DOHH2 (cell line): ENCODE results near the gene RXRA.

ENCODE experiments used
- H3F3A ChIP-seq: fragments of 200-600 bp; sonication (generic), shearing (Covaris generic); 2 replicates; pipeline ENCODE4 v1.6.0; 2016; ENCODE audit warnings: antibody characterized with exemption, mild to moderate bottlenecking; ENCODE audit not compliant: control insufficient read depth, insufficient read depth
- H3K27ac ChIP-seq: fragments of 200-600 bp; sonication (generic); 2 replicates; pipeline ENCODE4 v1.5.1; 2014; ENCODE audit warnings: low read depth, mild to moderate bottlenecking, low read length, moderate library complexity
- H3K27me3 ChIP-seq: fragments of 200-600 bp; sonication (generic); 2 replicates; pipeline ENCODE4 v1.6.1; 2014; ENCODE audit warnings: mild to moderate bottlenecking, low read length, mixed read lengths; ENCODE audit not compliant: control insufficient read depth
- H3K36me3 ChIP-seq: fragments of 200-600 bp; sonication (generic); 2 replicates; pipeline ENCODE4 v1.6.1; 2014; ENCODE audit warnings: mild to moderate bottlenecking, low read length, moderate library complexity, mixed read lengths; ENCODE audit not compliant: control insufficient read depth
- H3K4me1 ChIP-seq: fragments of 200-600 bp; sonication (generic); 2 replicates; pipeline ENCODE4 v1.6.1; 2014; ENCODE audit warnings: mild to moderate bottlenecking, low read length, mixed read lengths; ENCODE audit not compliant: control insufficient read depth
- H3K4me2 ChIP-seq: fragments of 200-600 bp; sonication (generic); 2 replicates; pipeline ENCODE4 v1.6.0; 2014; ENCODE audit warnings: mild to moderate bottlenecking, low read length, moderate library complexity
- H3K4me3 ChIP-seq: fragments of 200-600 bp; sonication (generic); 2 replicates; pipeline ENCODE4 v1.5.1; 2014; ENCODE audit warnings: mild to moderate bottlenecking, low read length, mixed read lengths
- H3K79me2 ChIP-seq: fragments of 200-600 bp; sonication (generic); 2 replicates; pipeline ENCODE4 v1.6.1; 2014; ENCODE audit warnings: mild to moderate bottlenecking, low read length, mixed read lengths; ENCODE audit not compliant: control insufficient read depth
- H3K9me2 ChIP-seq: fragments of 200-600 bp; sonication (generic); replicated peaks from 2 replicates; pipeline ENCODE4 v1.6.1; 2014; ENCODE audit warnings: mild to moderate bottlenecking, low read length, mixed read lengths; ENCODE audit not compliant: control insufficient read depth
- H3K9me3 ChIP-seq: fragments of 200-600 bp; sonication (generic); 2 replicates; pipeline ENCODE4 v1.6.1; 2014; ENCODE audit warnings: antibody characterized with exemption, low read length, mixed read lengths; ENCODE audit not compliant: control insufficient read depth, insufficient read depth
- H4K20me1 ChIP-seq: fragments of 200-600 bp; sonication (generic); 2 replicates; pipeline ENCODE4 v1.6.0; 2014; ENCODE audit warnings: low read depth, mild to moderate bottlenecking, antibody characterized with exemption, low read length, moderate library complexity; ENCODE audit not compliant: control insufficient read depth, insufficient read depth
- EZH2phosphoT487 ChIP-seq: fragments of 200-600 bp; sonication (generic); IDR thresholded peaks from 2 replicates; pipeline ENCODE4 v1.6.1; 2017; ENCODE audit warnings: borderline replicate concordance, mild to moderate bottlenecking, antibody characterized with exemption, low read length, moderate library complexity, mixed read lengths
- TF ChIP-seq, protein P1 (sequence below): fragments of 200-600 bp; sonication (generic); IDR thresholded peaks from one replicate; pipeline ENCODE4 v1.5.1; 2014; ENCODE audit warnings: antibody characterized with exemption, mild to moderate bottlenecking, low read depth, low read length; ENCODE audit not compliant: poor library complexity, severe bottlenecking

The RXRA gene

DNA sequence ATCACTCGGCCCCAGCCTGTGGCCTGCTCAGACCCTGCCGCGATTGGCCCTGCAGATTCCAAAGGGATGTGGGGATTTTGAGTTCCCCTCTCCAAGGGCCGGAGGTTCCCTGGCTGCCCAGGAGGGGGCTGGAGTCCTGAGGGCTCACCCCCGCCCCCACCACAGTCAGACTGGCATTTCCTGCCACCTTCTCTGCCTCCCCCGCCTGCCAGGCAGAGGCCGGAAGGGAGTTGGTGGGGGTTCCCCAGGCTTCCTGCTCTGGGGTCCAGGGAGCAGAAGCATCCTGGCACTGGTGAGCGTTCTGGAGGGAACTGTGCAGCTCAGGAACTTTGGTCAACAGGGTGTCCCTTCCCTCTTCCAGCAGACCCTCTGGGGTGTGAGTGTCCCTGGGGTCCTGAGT, 70.6 kb downstream of the RXRA start:
- Histone ChIP-seq H3F3A (no peaks in the 10 kb centered on the region), H3K36me3 (no peaks in the 10 kb centered on the region), H4K20me1 (no peaks in the 10 kb centered on the region), H3K9me3 (peaks cover 18% of the 10 kb centered on the region), H3K4me3 (peak overlapping the region; percentile 47), H3K79me2 (no peaks in the 10 kb centered on the region), H3K9me2 (no peaks in the 10 kb centered on the region), H3K27me3 (peaks cover 8% of the 10 kb centered on the region), H3K4me1 (peaks cover 19% of the 10 kb centered on the region), H3K4me2 (peak overlapping the region; percentile 53), H3K27ac (no peak overlapping the region)
- no peak for TF ChIP-seq EZH2phosphoT487
- TF ChIP-seq, protein P1, sequence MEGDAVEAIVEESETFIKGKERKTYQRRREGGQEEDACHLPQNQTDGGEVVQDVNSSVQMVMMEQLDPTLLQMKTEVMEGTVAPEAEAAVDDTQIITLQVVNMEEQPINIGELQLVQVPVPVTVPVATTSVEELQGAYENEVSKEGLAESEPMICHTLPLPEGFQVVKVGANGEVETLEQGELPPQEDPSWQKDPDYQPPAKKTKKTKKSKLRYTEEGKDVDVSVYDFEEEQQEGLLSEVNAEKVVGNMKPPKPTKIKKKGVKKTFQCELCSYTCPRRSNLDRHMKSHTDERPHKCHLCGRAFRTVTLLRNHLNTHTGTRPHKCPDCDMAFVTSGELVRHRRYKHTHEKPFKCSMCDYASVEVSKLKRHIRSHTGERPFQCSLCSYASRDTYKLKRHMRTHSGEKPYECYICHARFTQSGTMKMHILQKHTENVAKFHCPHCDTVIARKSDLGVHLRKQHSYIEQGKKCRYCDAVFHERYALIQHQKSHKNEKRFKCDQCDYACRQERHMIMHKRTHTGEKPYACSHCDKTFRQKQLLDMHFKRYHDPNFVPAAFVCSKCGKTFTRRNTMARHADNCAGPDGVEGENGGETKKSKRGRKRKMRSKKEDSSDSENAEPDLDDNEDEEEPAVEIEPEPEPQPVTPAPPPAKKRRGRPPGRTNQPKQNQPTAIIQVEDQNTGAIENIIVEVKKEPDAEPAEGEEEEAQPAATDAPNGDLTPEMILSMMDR: no peak

DNA sequence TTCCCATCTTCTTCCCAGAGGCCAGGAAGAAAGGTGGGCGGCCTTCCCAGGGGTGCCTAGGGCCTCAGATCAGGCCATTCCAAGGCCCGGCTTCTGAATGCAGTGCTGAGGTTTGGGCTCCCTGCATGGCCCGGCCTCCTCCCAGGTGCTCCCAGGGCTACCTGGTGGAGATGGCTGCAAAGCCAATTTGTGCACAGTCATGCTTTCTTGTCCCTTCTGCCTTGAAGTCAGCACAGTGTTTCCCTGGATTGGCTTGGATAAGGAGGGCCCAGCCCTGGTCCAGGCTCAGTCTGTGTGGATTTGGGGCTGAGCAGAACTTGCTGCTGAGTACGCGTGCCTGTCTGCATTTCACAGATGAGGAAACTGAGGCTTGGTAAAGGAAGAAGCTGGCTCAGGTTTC, 72.5 kb downstream of the RXRA start:
- TF ChIP-seq EZH2phosphoT487: no peak
- TF ChIP-seq, protein P1: no peak
- no peak overlapping the region for H3K4me3 ChIP-seq
- peaks cover 18% of the 10 kb centered on the region for H3K9me3 ChIP-seq
- no peaks in the 10 kb centered on the region for H3K9me2 ChIP-seq
- H4K20me1 ChIP-seq: no peaks in the 10 kb centered on the region
- H3K27ac ChIP-seq: no peak overlapping the region
- no peaks in the 10 kb centered on the region for H3K79me2 ChIP-seq
- no peak overlapping the region for H3K4me2 ChIP-seq
- H3F3A ChIP-seq: no peaks in the 10 kb centered on the region
- peaks cover 8% of the 10 kb centered on the region; the same call in 1 of the 2 replicates for H3K27me3 ChIP-seq
- H3K4me1 ChIP-seq: peaks cover 20% of the 10 kb centered on the region
- H3K36me3 ChIP-seq: no peaks in the 10 kb centered on the region

DNA sequence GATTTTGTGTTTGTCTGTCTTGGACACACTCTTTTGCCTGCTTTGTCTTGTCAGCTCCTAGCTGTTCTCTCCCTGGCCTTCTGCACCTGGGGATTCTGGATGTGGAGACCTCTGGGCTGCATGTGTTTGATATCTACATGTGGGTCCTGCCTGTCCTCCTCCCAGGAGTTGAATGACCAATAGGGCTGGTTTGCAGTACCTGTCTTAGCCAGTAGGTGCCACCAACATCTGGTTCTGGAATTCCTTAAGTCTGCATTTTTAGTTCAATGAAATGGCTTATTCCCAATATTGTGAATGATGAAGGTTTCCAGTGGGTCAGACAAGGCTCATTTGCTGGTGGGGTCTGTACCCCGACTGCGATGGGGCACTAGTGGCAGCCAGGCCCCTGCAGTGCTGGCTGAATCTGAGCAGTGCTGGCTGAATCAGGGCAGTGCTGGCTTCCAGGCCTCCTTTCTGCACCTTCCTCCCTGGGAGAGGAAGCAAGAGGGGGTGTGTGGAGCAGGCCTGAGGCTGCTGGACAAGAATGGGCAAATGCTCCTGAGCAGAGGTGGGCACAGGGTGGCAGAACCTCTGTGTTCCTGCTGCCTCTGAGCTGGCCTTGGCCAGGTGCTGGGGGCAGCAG, 73.3 kb downstream of the RXRA start:
- Histone ChIP-seq H3K27me3 (peaks cover 11% of the 10 kb centered on the region), H4K20me1 (no peaks in the 10 kb centered on the region), H3K36me3 (no peaks in the 10 kb centered on the region), H3K27ac (no peak overlapping the region), H3K4me1 (peaks cover 25% of the 10 kb centered on the region), H3K79me2 (no peaks in the 10 kb centered on the region), H3F3A (no peaks in the 10 kb centered on the region), H3K4me2 (no peak overlapping the region), H3K9me3 (peaks cover 18% of the 10 kb centered on the region), H3K4me3 (no peak overlapping the region), H3K9me2 (no peaks in the 10 kb centered on the region)
- no peak for TF ChIP-seq EZH2phosphoT487
- TF ChIP-seq, protein P1: peak; percentile 72
